ENCODE results near the gene GPR157.
"Not testable (repeated sequence)": the region's sequence is repeated elsewhere in the genome, so short reads cannot be mapped to it uniquely, and the experiment has no call there.

GRCh38 chr1:9123665-9124064 lies 5.2 kb downstream of the GPR157 start:
- TF ChIP-seq, protein P1, sequence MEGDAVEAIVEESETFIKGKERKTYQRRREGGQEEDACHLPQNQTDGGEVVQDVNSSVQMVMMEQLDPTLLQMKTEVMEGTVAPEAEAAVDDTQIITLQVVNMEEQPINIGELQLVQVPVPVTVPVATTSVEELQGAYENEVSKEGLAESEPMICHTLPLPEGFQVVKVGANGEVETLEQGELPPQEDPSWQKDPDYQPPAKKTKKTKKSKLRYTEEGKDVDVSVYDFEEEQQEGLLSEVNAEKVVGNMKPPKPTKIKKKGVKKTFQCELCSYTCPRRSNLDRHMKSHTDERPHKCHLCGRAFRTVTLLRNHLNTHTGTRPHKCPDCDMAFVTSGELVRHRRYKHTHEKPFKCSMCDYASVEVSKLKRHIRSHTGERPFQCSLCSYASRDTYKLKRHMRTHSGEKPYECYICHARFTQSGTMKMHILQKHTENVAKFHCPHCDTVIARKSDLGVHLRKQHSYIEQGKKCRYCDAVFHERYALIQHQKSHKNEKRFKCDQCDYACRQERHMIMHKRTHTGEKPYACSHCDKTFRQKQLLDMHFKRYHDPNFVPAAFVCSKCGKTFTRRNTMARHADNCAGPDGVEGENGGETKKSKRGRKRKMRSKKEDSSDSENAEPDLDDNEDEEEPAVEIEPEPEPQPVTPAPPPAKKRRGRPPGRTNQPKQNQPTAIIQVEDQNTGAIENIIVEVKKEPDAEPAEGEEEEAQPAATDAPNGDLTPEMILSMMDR (conservative IDR thresholded peaks at IDR 0.05; ENCODE audit: low read length), result not testable (repeated sequence)
- TF ChIP-seq EZH2phosphoT487 (IDR thresholded peaks at IDR 0.05; ENCODE audit: borderline replicate concordance), result not testable (repeated sequence)

Data from Loucy (cell line).